GM12872 (cell line): ENCODE data around the gene TAGLN3.

Source experiments
- CTCF ChIP-seq: IDR thresholded peaks from 3 replicates; pipeline ENCODE4 v1.5.1; 2011; ENCODE audit warnings: low read depth, mild to moderate bottlenecking, low read length, moderate library complexity; ENCODE audit not compliant: insufficient read depth

TAGLN3 gene

GRCh38 chr3:112013058-112013783 is 14.5 kb downstream of the TAGLN3 start:
- peak; percentile 67 for TF ChIP-seq CTCF

GRCh38 chr3:112013784-112014143 is 15.0 kb downstream of the TAGLN3 start:
- no peak for TF ChIP-seq CTCF

GRCh38 chr3:112017091-112017490 is 18.4 kb downstream of the TAGLN3 start:
- no peak for TF ChIP-seq CTCF

GRCh38 chr3:112018712-112019111 is 20.0 kb downstream of the TAGLN3 start:
- no peak for TF ChIP-seq CTCF

GRCh38 chr3:112019716-112020115 is 21.0 kb downstream of the TAGLN3 start:
- TF ChIP-seq CTCF: no peak

GRCh38 chr3:112020674-112021085 is 22.0 kb downstream of the TAGLN3 start:
- TF ChIP-seq CTCF: no peak

- no peak for TF ChIP-seq CTCF
Observed at GRCh38 chr3:112027142-112027541, 28.4 kb downstream of the TAGLN3 start.
